ENCODE data around the gene PRKAR1B.

Gene PRKAR1B

GRCh38 chr7:608954-609353, 118.1 kb downstream of the PRKAR1B start:
- no peak overlapping the region for H3K4me3 ChIP-seq (replicated peaks; ENCODE audit: low read depth, low read length)
- H3K27me3 ChIP-seq (replicated peaks; ENCODE audit: control insufficient read depth, insufficient read depth, low read length): no peaks in the 10 kb centered on the region
- H3K36me3 ChIP-seq (ENCODE audit: control insufficient read depth, insufficient read depth, low read length): peaks cover 3% of the 10 kb centered on the region
- no peak for DNase-seq (ENCODE audit: extremely low read depth, insufficient read length)
- TF ChIP-seq CTCF (IDR thresholded peaks at IDR 0.05; ENCODE audit: insufficient read depth, low read length, poor library complexity, severe bottlenecking): no peak

- TF ChIP-seq CTCF (IDR thresholded peaks at IDR 0.05; ENCODE audit: insufficient read depth, low read length, poor library complexity, severe bottlenecking): no peak
- H3K4me3 ChIP-seq (replicated peaks; ENCODE audit: low read depth, low read length): no peak overlapping the region
- no peaks in the 10 kb centered on the region for H3K27me3 ChIP-seq (replicated peaks; ENCODE audit: control insufficient read depth, insufficient read depth, low read length)
- no peak for DNase-seq (ENCODE audit: extremely low read depth, insufficient read length)
- peaks cover 3% of the 10 kb centered on the region for H3K36me3 ChIP-seq (ENCODE audit: control insufficient read depth, insufficient read depth, low read length)
Measured at GRCh38 chr7:608361-608760, 118.7 kb downstream of the PRKAR1B start.

DNA sequence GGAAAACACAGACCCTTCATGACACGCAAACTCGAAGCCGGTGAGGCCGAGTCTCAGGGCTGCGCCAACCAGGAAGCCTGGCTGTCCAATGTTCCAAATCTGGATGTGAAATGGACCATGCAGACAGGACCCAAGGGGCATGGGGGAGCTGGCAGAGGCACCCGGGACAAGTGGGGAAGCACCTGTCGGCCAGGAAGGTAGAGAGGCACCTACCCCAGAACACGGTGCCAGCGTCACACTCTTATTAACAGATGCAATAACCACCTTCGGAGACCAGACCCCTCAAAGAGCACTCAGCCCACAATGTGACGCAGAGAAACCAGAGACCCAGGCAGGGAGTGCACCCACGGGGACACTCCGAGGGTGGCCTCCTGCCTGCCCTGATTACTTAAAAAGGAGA, 119.1 kb downstream of the PRKAR1B start:
- DNase-seq (ENCODE audit: extremely low read depth, insufficient read length): no peak
- H3K36me3 ChIP-seq (ENCODE audit: control insufficient read depth, insufficient read depth, low read length): peaks cover 3% of the 10 kb centered on the region
- TF ChIP-seq CTCF (IDR thresholded peaks at IDR 0.05; ENCODE audit: insufficient read depth, low read length, poor library complexity, severe bottlenecking): no peak
- H3K4me3 ChIP-seq (replicated peaks; ENCODE audit: low read depth, low read length): no peak overlapping the region
- no peaks in the 10 kb centered on the region for H3K27me3 ChIP-seq (replicated peaks; ENCODE audit: control insufficient read depth, insufficient read depth, low read length)

GRCh38 chr7:605661-606450, 121.2 kb downstream of the PRKAR1B start:
- Histone ChIP-seq H3K4me3 (replicated peaks; ENCODE audit: low read depth, low read length) (peak overlapping the region; percentile 80), H3K36me3 (ENCODE audit: control insufficient read depth, insufficient read depth, low read length) (peaks cover 3% of the 10 kb centered on the region), H3K27me3 (replicated peaks; ENCODE audit: control insufficient read depth, insufficient read depth, low read length) (no peaks in the 10 kb centered on the region)
- TF ChIP-seq CTCF (IDR thresholded peaks at IDR 0.05; ENCODE audit: insufficient read depth, low read length, poor library complexity, severe bottlenecking): no peak
- no peak for DNase-seq (ENCODE audit: extremely low read depth, insufficient read length)

GRCh38 chr7:604884-605531, 122.1 kb downstream of the PRKAR1B start:
- no peak for DNase-seq (ENCODE audit: extremely low read depth, insufficient read length)
- H3K36me3 ChIP-seq (ENCODE audit: control insufficient read depth, insufficient read depth, low read length): peaks cover 3% of the 10 kb centered on the region; the same call in 1 of the 2 replicates
- H3K4me3 ChIP-seq (replicated peaks; ENCODE audit: low read depth, low read length): peak overlapping the region; percentile 80
- no peak for TF ChIP-seq CTCF (IDR thresholded peaks at IDR 0.05; ENCODE audit: insufficient read depth, low read length, poor library complexity, severe bottlenecking)
- no peaks in the 10 kb centered on the region for H3K27me3 ChIP-seq (replicated peaks; ENCODE audit: control insufficient read depth, insufficient read depth, low read length)
